Measurements from ENCODE around the gene WDR49.
"Not testable (repeated sequence)": the region's sequence is repeated elsewhere in the genome, so short reads cannot be mapped to it uniquely, and the experiment has no call there.

Gene WDR49

DNA sequence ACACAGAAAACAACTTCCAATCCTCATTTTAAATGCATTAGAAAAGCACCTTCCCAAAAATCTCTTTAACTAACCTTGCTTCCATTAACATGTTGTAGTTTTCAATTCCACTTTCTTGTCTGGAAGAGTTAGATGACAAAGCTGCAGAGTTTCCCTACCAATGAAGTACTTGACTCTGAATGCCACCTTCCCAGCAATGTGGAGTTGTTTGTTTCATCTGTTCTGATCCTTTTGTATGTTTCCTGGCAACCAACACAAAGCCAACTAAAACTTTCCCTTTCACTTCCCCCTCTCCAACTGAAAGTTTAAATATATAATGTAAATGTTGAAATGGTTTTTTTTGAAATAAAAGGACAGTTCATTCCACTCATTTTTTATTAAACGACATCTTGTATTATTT is at the start of gene WDR49:
WDR49 (minus strand) TSS at position 183 of the 400 bp plus-strand sequence. CDS start 517 bp downstream, outside the sequence.
- no peak for FAIRE-seq

DNA sequence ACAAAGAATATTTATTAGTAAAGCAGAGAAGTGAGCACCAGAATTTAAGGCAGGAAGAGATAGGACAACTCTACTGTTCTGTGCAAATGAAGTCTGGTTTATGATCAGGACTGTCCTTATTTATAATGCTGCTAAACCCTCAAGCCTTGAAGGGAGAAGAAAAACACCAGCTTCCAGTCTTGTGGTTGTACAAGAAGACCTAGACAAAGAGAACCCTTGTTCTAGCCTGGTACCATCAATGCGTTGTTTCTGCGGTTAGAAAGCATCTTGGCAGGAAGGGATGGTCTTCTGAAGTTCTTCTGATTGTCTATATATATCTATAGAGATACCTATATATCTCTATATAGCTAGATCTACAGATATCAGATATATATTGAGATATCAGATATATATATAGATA is 47.2 kb upstream of the WDR49 start:
- FAIRE-seq, result no peak

GRCh38 chr3:167700046-167700445 is 46.3 kb upstream of the WDR49 start:
- no peak for FAIRE-seq

DNA sequence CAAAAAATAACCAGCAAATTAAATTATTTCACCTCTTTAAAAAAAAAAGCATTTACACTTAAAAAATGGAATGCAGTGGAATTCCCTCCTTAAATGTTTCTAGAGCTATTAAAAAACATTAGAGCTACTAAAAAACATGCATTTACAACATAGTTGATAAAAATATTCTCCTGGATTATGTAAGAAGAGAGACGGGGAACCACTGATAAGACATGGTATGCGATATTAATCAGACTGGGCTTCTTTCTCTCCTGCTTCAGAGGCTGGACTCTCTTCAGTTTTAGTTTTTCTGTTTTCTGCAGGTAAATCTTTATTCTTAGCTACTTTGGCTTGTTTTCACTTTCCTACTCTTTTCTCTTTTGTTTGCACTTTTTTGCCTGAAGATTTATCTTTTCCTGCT is 40.4 kb upstream of the WDR49 start:
- FAIRE-seq, result no peak

DNA sequence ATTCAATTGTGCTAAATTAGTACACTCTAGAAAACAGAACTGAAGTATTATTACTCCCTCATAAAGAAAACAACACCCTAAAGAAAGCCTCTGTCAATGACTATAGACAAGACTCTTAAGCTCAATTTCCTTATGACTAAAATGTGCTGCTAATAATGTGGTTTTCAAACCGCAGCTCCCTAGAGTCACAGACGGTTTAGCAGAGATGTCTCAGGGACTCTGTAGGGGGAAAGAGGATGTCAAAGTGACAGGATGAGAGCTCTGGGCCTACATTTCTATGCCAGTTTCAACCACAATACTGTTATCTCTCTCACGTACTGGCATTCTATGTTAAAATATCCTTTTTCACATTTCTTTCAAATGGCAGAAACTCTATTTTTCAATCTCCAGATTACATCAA is 37.6 kb upstream of the WDR49 start:
- no peak for FAIRE-seq

DNA sequence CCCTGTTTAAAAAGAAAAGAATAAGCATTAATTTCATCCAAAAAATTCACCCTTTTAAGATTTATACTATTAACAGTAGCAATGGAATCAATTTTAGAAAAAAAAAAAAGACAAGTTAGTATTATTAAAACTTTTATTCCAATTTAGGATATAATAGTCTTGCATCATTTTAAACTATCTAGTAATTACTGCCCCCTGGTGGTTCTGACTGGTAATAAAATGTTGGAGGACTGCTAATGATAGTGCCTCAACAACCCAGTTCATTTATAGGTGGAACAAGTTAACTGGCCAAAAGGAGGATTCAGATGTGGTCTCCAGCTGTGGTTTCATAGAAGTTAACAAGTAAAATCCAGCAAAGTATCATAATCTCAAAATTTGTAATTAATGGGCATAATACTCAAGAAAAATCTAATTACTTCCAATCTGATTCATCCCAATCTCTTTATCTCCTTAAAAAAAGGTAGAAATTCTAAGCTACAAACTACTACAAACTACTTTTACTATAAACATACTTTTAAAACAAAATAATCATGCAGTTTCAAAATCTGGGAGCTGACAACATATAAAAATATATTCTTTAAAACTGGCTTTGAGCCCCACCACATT is 30.7 kb upstream of the WDR49 start:
- peak; percentile 90 for FAIRE-seq

DNA sequence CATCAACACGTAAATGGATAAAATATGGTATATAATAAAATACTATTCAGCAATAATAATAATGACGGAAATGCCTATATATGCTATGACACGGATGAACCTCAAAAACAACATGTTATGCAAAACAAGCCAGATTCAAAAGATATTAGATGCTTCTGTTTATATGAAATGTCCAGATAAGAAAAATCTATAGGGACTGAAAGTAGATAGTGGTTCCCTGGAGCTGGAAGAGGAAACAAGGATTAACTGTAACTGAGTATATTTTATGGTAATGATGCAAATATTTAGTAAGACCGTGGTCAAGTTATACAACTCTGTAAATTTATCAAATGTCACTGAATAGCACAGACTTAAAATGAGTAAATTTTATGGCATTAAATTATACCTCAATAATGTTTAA is 25.8 kb upstream of the WDR49 start:
- FAIRE-seq, result peak; percentile 9

- no peak for FAIRE-seq
Measured at GRCh38 chr3:167675848-167676247, 22.1 kb upstream of the WDR49 start.

DNA sequence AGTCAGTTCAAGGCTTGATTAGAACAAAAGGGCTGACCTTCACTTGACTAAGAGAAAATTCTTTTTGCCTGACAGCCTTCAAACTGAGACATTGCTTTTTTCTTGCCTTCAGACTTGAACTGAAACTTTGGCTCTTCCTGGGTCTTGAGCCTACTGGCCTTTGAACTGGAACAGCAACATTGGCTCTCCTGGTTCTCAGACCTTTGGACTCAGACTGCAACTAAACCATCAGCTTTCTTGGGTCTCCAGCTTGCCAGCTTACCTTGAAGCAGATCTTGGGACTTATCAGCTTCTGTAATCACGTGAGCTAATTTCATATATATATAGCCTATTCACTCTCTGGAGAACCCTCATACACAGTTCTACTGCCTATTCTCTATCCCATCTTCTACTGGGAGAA is 19.5 kb upstream of the WDR49 start:
- no peak for FAIRE-seq

DNA sequence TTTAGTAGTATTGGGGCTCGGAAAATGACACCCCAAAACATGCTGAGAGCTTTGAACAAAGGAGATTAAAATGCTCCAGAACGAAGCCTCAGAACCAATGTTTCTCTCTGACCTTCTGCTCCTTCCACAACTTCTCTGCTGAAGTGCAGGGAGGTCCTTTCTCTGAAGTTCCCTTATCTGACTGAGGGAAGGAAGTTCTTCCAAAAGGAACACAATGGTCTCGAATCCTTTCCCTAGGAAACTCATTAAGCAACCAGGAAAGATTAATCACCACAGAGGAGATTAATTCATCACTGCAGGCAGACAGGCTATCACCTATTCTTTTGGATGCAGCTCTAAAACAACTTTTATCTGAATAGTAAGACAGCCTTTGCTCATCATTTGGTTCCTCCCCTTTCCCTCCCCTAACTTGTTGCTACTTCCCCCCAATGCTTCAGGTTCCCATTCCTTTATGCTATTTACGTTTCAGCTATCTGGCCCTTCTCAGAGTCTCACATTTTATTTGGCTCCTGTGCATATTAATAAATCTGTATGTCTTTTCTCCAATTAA is 18.2 kb upstream of the WDR49 start:
- FAIRE-seq, result no peak

GRCh38 chr3:167669699-167670098 is 16.0 kb upstream of the WDR49 start:
- FAIRE-seq, result no peak

DNA sequence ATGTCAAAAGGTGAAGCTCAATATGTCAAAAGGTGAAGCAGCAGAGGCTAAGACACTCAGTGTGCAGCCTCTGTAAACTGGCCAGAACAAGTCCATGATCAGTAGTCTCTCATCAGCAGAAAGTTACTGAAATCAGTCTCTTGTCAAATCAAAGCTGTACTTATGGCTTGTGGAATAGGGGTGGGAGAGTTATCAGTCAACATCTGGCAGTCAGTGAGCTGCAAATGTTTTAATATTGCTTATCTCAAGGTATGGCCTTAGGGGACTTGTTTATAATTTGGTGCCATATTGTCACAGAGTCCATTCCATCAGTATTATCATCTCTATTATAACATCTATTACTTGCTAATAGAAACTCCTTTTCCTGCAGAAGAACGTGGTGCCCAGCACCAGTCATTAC is 14.9 kb upstream of the WDR49 start:
- no peak for FAIRE-seq

GRCh38 chr3:167666563-167666962 is 12.8 kb upstream of the WDR49 start:
- no peak for FAIRE-seq

DNA sequence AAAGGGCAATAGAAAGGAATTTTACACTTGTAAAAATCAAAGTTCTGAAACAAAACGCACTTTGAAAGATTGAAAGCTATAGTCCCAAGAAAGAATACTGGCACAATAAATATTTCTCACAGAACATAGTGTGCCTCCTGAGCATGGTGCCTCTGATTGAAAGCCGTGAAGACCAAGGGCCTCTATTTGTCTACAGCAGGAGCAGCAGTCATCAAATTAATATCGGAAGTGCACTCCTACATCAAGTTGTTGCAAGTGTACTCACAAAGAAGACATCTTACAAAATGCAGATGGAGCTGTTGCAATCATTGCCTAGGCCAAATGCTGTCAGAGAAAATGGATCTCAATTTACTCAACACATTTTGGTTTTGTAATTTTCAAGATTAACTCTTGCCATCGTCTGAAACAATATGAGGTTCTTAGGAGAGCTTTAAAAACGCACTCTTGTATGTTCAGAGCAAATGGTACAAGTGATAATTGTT is 9.2 kb upstream of the WDR49 start:
- FAIRE-seq, result no peak

DNA sequence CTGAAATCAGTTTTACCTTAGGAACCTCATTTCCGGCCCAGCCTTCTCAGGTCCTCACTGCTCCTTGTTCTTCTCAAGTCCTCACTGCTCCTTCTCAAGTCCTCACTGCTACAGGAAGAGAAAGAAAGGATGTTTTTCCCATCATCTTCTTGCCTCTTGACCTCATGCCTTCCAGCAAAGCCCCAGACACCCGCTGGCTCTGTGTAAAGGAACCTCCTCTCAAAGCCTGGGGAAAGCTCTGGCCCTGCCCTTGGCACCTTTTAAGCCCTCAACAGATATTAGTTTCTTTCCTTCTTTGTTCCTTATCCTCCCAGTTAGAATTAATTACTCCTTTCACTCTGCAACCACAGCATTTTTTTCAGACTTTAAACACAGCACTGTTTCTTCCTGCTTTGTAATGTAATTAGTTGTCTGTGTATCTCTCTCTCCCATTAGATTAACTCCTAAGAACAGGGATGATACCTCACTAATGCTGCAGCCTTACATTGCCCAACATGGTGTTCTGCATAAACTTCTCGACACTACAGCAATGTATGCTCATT is 4.0 kb upstream of the WDR49 start:
- no peak for FAIRE-seq

DNA sequence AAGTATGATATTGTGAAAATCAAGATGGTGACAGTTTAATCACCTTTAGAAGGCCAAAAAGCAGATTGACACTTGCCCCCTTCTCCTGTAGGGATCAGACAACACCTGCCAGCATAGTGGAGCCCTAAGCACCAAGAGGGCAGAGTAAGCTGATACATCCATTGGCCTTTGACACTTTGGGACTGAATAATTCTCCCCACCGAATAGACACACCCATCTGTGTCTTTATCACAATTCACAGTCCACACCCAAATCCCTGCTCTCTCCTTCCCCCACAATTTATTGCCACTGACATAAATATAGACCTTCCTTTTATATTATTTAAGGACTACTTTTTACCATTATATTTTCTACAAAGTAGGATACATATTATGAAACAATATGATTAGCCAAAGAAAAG is 3.1 kb upstream of the WDR49 start:
- FAIRE-seq, result no peak

DNA sequence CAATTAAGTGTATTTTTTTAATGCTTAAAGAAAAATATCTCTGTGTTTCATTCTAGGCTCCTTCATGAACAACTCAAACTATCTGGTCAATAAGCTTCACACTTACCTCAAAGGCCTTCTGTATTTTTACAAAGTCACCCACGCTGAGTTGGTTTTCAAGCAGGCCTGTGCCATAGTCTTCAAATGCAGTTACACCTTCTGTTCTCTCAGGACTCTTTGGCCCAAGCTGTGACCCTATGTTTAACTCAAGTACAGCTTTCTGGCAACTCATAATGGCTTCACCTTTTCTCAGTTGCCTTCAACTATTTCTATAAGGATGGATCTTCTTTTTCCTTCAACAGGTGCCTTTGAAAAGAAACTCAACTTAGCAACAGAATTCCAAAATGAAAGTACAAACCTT is 587 bp downstream of the WDR49 start:
- FAIRE-seq, result no peak

DNA sequence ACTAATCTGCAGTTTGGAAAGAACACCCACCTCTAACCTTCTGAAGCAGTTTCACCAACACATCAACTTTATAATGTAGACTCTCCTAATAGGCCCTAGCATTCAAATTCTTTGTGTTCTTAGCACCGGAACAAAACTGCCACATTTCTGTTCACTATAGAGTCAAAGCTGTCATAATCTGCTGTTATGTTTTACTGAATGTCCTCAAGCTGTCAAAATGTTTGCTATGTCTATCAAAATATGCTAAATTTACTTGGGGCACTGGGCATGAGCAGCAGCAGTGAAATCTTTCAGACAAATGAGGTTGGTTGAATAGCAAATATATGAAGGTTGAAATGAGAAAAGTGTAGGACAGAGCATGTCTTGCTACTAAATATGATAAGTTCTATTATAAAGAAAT is 1.9 kb downstream of the WDR49 start:
- FAIRE-seq, result no peak

DNA sequence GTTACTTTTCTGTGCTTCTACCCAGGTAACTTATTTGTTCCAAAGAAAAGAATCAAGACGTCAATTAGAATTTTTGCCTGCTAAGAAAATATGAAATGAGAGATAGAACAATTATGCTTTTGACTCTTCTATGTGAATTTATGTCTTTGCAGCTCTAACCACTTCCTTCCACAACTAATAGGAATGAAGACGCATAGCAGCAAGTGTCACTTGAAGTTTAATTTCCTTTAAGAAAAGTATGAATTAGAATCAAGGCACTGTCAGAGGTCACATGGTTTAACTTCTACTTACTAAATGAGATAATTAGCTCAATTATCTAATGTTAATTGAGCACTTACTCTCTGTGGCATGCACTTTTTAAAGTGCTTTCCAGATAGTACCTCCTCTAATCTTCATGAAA is 3.3 kb downstream of the WDR49 start:
- FAIRE-seq, result no peak

- no peak for FAIRE-seq
Measured at GRCh38 chr3:167649746-167650145, 4.0 kb downstream of the WDR49 start.

DNA sequence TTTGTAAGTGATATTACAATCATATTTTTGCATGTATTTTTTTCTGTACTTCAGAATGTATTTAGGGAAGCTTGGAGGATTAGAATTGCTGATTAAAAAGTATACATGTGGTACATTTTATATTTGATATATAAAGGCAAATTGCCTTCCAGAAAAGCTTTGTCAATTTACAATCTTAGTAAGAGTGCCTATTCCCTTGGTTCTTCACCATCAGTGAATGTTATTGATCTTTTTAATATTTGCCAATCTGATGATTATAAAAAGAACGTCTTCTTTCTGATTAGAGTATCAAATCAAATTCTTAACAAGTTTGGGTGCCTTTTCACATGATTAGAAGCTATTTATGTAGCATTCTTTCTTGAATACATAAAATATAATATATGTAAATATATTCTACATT is 9.1 kb downstream of the WDR49 start:
- FAIRE-seq, result no peak

- no peak for FAIRE-seq
Measured at GRCh38 chr3:167631471-167631870, 22.3 kb downstream of the WDR49 start.

DNA sequence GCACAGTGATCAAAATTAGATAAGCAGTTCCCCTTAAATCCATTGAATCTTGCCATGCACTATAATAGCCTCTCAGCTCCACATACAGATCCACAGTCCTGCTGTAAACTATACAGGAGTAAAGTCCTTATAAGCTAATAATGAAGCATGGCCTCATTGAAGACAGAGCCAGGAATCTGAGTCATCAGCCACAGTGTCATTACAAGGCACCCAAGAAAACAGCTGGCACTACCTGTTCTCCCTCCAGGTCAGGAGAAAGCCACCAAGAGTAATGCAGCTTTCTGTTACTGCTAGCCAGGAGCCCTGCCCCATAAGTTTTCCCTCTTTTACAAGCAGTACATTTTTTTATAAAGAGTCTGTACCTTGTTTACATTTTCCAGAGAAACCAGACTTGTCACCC is 27.3 kb downstream of the WDR49 start:
- FAIRE-seq, result no peak

- FAIRE-seq, result no peak
Measured at GRCh38 chr3:167615030-167615429, 38.7 kb downstream of the WDR49 start.

DNA sequence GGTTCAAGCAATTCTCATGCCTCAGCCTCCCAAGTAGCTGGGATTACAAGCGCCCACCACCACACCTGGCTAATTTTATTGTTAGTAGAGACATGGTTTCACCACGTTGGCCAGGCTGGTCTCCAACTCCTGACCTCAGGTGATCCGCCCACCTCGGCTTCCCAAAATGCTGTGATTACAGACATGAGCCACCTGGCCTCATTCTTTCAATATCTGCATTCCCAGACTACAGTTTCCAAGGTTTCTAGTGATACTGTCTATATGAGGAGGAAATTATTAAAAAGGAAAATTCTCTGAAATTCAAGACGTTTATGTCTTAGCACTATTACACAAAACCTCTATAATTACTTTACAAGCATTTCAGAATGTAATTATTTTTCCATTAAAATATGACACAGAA is 39.5 kb downstream of the WDR49 start:
- not testable (repeated sequence) for FAIRE-seq

Measured in islet of Langerhans (tissue), 1 donor.